ENCODE measurements around the gene RNF187.

RNF187 gene

DNA sequence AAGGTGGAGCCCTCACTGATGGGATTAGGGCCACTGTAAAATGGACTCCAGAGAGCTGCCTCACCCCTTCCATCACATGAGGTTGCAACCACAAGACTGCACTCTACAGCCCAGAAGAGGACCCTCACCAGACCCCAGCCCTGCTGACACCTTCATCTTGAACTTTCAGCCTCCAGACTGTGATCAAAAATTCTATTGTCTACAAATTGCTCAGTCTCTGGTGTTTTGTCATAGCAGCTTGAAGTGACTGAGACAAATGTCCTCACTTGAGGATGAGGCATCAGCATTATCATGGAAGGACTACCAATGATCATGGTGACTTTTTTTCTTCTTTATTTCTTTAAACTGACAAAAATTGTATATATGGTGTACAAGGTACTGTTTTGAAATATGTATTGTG lies 43.8 kb upstream of the RNF187 start:
- TF ChIP-seq, protein P1, sequence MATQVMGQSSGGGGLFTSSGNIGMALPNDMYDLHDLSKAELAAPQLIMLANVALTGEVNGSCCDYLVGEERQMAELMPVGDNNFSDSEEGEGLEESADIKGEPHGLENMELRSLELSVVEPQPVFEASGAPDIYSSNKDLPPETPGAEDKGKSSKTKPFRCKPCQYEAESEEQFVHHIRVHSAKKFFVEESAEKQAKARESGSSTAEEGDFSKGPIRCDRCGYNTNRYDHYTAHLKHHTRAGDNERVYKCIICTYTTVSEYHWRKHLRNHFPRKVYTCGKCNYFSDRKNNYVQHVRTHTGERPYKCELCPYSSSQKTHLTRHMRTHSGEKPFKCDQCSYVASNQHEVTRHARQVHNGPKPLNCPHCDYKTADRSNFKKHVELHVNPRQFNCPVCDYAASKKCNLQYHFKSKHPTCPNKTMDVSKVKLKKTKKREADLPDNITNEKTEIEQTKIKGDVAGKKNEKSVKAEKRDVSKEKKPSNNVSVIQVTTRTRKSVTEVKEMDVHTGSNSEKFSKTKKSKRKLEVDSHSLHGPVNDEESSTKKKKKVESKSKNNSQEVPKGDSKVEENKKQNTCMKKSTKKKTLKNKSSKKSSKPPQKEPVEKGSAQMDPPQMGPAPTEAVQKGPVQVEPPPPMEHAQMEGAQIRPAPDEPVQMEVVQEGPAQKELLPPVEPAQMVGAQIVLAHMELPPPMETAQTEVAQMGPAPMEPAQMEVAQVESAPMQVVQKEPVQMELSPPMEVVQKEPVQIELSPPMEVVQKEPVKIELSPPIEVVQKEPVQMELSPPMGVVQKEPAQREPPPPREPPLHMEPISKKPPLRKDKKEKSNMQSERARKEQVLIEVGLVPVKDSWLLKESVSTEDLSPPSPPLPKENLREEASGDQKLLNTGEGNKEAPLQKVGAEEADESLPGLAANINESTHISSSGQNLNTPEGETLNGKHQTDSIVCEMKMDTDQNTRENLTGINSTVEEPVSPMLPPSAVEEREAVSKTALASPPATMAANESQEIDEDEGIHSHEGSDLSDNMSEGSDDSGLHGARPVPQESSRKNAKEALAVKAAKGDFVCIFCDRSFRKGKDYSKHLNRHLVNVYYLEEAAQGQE (IDR thresholded peaks at IDR 0.05; ENCODE audit: insufficient read depth in 1 of 2, low read depth in 2 of 2, low read length in 2 of 2) = no peak
- no peak for TF ChIP-seq SIN3A (IDR thresholded peaks at IDR 0.05; ENCODE audit: borderline replicate concordance, insufficient read depth, low read length)
- TF ChIP-seq FOXP2 (optimal IDR thresholded peaks at IDR 0.05; ENCODE audit: borderline replicate concordance, extremely low read depth, extremely low read length, insufficient read depth) = no peak
- TF ChIP-seq POLR2AphosphoS5 (IDR thresholded peaks at IDR 0.05; ENCODE audit: low read depth, low read length) = no peak
- TF ChIP-seq TAF1 (IDR thresholded peaks at IDR 0.05; ENCODE audit: borderline replicate concordance, insufficient read depth, low read length) = no peak

DNA sequence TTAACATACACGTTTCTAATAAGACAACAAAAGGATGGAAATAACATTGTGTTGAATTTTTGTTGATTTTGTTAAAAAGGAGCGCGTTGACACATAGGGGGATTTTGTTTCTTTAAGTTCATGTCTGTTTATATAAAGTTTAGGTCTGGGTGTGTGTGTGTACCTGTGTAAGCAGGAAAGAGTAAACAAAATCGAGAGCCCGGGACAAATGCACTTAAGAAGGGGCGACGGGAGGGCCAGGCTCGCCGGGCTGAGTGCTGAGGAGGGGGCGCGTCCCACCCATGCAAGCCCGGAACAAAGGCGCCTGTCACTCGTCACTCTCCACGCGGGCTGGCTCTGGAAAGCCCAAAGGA lies 41.7 kb upstream of the RNF187 start:
- TF ChIP-seq SIN3A (IDR thresholded peaks at IDR 0.05; ENCODE audit: borderline replicate concordance, insufficient read depth, low read length) = no peak
- TF ChIP-seq, protein P1 (IDR thresholded peaks at IDR 0.05; ENCODE audit: insufficient read depth in 1 of 2, low read depth in 2 of 2, low read length in 2 of 2) = no peak

DNA sequence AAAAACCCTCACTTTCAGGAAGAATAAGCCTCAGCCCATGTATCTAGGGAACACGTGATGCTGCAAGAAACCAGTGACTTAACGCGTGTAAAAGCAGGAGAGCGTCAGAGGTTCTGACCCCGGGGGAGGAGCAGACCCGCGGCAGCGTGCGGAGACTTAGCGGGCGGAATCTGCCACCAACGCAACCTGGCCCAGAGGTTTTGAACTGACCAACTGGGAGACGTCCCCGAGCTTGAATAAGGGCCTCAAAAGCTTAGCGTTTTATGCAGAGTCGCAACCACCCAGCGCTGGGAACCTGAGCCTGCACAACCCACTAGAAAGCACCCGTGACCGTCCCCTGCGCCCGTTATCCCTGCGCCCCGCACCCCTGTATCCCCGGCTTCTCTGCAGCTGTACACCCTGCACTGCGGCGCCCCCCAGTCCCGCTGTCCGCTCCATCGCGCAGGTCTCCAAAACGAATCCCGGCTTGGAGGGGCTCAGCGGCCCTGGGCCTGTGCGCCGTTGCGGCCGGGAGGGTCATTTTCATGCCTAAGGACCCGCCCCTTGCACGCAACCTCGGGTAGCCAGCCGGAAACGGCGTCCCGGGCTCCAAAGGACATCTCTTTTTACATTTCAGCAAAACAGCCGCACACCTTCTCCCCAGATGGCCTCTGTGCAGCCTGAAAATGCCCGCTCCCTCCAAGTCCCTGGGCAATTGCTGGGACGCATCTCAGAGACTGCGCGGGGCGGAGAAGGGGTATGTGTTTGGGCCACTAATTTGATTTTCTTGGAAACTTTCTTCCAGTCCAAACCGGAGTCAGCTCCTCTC lies 41.1 kb upstream of the RNF187 start:
- TF ChIP-seq, protein P1 (IDR thresholded peaks at IDR 0.05; ENCODE audit: insufficient read depth in 1 of 2, low read depth in 2 of 2, low read length in 2 of 2) = no peak
- no peak for TF ChIP-seq FOXP2 (optimal IDR thresholded peaks at IDR 0.05; ENCODE audit: borderline replicate concordance, extremely low read depth, extremely low read length, insufficient read depth)
- no peak for TF ChIP-seq POLR2AphosphoS5 (IDR thresholded peaks at IDR 0.05; ENCODE audit: low read depth, low read length)
- TF ChIP-seq TAF1 (IDR thresholded peaks at IDR 0.05; ENCODE audit: borderline replicate concordance, insufficient read depth, low read length) = no peak
- no peak for TF ChIP-seq SIN3A (IDR thresholded peaks at IDR 0.05; ENCODE audit: borderline replicate concordance, insufficient read depth, low read length)

DNA sequence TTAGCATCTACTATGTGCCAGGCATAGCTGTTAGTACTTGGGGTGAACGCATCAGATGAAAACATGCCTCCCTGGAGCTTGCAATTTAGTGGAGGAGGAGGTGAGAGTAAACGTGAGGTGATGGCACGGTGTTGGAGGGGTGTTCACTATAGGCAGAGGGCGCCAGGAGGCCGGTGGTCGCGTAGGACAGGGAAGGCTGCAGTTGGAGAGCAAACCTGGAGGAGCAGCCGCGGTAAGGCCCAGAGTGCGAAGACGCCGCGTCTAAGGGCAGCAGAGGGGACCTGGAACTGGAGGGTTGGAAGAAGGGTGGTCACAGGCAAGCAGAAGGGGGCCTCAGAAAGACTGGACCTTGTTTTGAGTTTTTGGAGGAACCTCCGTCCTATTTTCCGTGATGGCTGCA lies 40.3 kb upstream of the RNF187 start:
- TF ChIP-seq FOXP2 (optimal IDR thresholded peaks at IDR 0.05; ENCODE audit: borderline replicate concordance, extremely low read depth, extremely low read length, insufficient read depth) (no peak), POLR2AphosphoS5 (IDR thresholded peaks at IDR 0.05; ENCODE audit: low read depth, low read length) (no peak), SIN3A (IDR thresholded peaks at IDR 0.05; ENCODE audit: borderline replicate concordance, insufficient read depth, low read length) (no peak), TAF1 (IDR thresholded peaks at IDR 0.05; ENCODE audit: borderline replicate concordance, insufficient read depth, low read length) (no peak)
- TF ChIP-seq, protein P1 (IDR thresholded peaks at IDR 0.05; ENCODE audit: insufficient read depth in 1 of 2, low read depth in 2 of 2, low read length in 2 of 2) = no peak

DNA sequence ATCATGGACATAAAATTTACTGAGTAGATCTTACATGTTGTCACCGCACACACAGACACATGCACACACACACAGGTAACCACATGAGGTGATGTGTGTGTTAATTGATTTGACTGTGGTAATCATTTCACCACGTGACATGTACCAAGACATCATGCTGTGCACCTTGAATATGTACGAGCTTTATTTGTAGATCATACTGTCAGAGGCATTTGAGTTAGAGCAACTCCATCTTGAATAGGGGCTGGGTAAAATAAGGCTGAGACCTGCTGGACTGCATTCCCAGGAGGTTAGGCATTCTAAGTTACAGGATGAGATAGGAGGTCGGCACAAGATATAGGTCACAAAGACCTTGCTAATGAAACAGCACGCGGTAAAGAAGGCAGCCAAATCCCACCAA lies 38.8 kb upstream of the RNF187 start:
- TF ChIP-seq POLR2AphosphoS5 (IDR thresholded peaks at IDR 0.05; ENCODE audit: low read depth, low read length) = no peak
- TF ChIP-seq, protein P1 (IDR thresholded peaks at IDR 0.05; ENCODE audit: insufficient read depth in 1 of 2, low read depth in 2 of 2, low read length in 2 of 2) = no peak
- TF ChIP-seq SIN3A (IDR thresholded peaks at IDR 0.05; ENCODE audit: borderline replicate concordance, insufficient read depth, low read length) = no peak
- no peak for TF ChIP-seq FOXP2 (optimal IDR thresholded peaks at IDR 0.05; ENCODE audit: borderline replicate concordance, extremely low read depth, extremely low read length, insufficient read depth)
- no peak for TF ChIP-seq TAF1 (IDR thresholded peaks at IDR 0.05; ENCODE audit: borderline replicate concordance, insufficient read depth, low read length)

Measured in PFSK-1 (cell line).